SK-N-SH (cell line): ENCODE measurements around the gene PEG3. TPM values are rescaled to one million over a fixed set of nuclear protein-coding genes. Genes with fewer than 3 reads are reported as not detected.

Experiments used
- CTCF ChIA-PET: fragments of 300-600, 350-600 bp; formaldehyde crosslinking; extraction: SDS; loops from one replicate; lab custom pipeline; 2021; lab: Yijun Ruan, JAX
- POLR2A ChIA-PET: fragments of 350-600 bp; sonication (Branson Sonifier 250); formaldehyde crosslinking; extraction: SDS; loops from one replicate; lab custom pipeline; 2020; ENCODE audit warnings: antibody characterized with exemption, inconsistent platforms; lab: Yijun Ruan, JAX
- DNase-seq: peaks from one replicate; pipeline ENCODE4 v3.0.0; 2012
- H2AFZ ChIP-seq: fragments of 200-600 bp; sonication (generic); 2 replicates; pipeline ENCODE4 v1.8.1; 2016; ENCODE audit warnings: antibody characterized with exemption, mild to moderate bottlenecking, low read depth
- H3F3A ChIP-seq: fragments of 200-600 bp; sonication (generic); replicated peaks from 2 replicates; pipeline ENCODE3; 2016; ENCODE audit warnings: antibody characterized with exemption, mild to moderate bottlenecking; ENCODE audit not compliant: insufficient read depth
- H3K27ac ChIP-seq, 2 experiments: fragments of 200-500 bp in 1 of 2; fragments of 200-600 bp in 1 of 2; sonication (Bioruptor generic) in 1 of 2; sonication (generic), shearing (Covaris generic) in 1 of 2; 2 replicates each; pipeline versions ENCODE4 v1.5.1 to v1.6.1; 2014 to 2016; ENCODE audit warnings: low read depth in 2 of 2, inconsistent platforms in 1 of 2, low read length in 1 of 2, mild to moderate bottlenecking in 1 of 2, mixed read lengths in 1 of 2
- H3K27me3 ChIP-seq: fragments of 200-600 bp; sonication (generic), shearing (Covaris generic); 2 replicates; pipeline ENCODE4 v1.6.1; 2016; ENCODE audit warnings: mixed run types; ENCODE audit not compliant: insufficient read depth
- H3K36me3 ChIP-seq, 2 experiments: fragments of 200-500 bp in 1 of 2; fragments of 200-600 bp in 1 of 2; sonication (Bioruptor generic) in 1 of 2; sonication (generic) in 1 of 2; replicated peaks in 1 of 2; 2 replicates each; pipeline versions ENCODE3 to v1.5.1; 2014 to 2016; ENCODE audit warnings: low read length in 1 of 2, mild to moderate bottlenecking in 1 of 2; ENCODE audit not compliant: insufficient read depth in 2 of 2, control insufficient read depth in 1 of 2
- H3K4me1 ChIP-seq, 2 experiments: fragments of 200-500 bp in 1 of 2; fragments of 200-600 bp in 1 of 2; sonication (Bioruptor generic) in 1 of 2; sonication (generic), shearing (Covaris generic) in 1 of 2; 2 replicates each; pipeline versions ENCODE4 v1.5.1 to v1.6.1; 2014 to 2016; ENCODE audit warnings: low read depth in 1 of 2, low read length in 1 of 2, mixed run types in 1 of 2; ENCODE audit not compliant: insufficient read depth in 2 of 2, control insufficient read depth in 1 of 2
- H3K4me2 ChIP-seq: fragments of 200-600 bp; sonication (generic), shearing (Covaris generic); 2 replicates; pipeline ENCODE4 v1.6.1; 2017; ENCODE audit warnings: mixed run types
- H3K4me3 ChIP-seq, 2 experiments: fragments of 200-500 bp in 1 of 2; fragments of 200-600 bp in 1 of 2; sonication (Bioruptor generic) in 1 of 2; sonication (generic), shearing (Covaris generic) in 1 of 2; 2 replicates each; pipeline versions ENCODE4 v1.5.1 to v1.8.1; 2014 to 2016; ENCODE audit warnings: low read depth in 2 of 2, inconsistent platforms in 1 of 2, low read length in 1 of 2, mild to moderate bottlenecking in 1 of 2, mixed read lengths in 1 of 2, moderate library complexity in 1 of 2
- H3K79me2 ChIP-seq: fragments of 200-600 bp; sonication (generic); 2 replicates; pipeline ENCODE4 v1.8.1; 2017; ENCODE audit warnings: mild to moderate bottlenecking; ENCODE audit not compliant: insufficient read depth
- H3K9ac ChIP-seq: fragments of 200-600 bp; sonication (generic); 2 replicates; pipeline ENCODE4 v1.6.1; 2017; ENCODE audit warnings: mixed run types
- H3K9me2 ChIP-seq: fragments of 200-600 bp; sonication (generic); 2 replicates; pipeline ENCODE4 v1.6.1; 2017; ENCODE audit warnings: mixed run types
- H3K9me3 ChIP-seq: fragments of 200-600 bp; sonication (generic); 2 replicates; pipeline ENCODE4 v1.6.1; 2017; ENCODE audit warnings: mixed run types, mild to moderate bottlenecking, moderate library complexity
- H4K20me1 ChIP-seq: fragments of 200-600 bp; sonication (generic); 2 replicates; pipeline ENCODE4 v1.6.1; 2017; ENCODE audit warnings: mild to moderate bottlenecking, mixed run types; ENCODE audit not compliant: insufficient read depth
- FOXJ3 ChIP-seq: sonication (generic); formaldehyde crosslinking; IDR thresholded peaks from 2 replicates; pipeline ENCODE4 v1.5.1; 2020; ENCODE audit warnings: mild to moderate bottlenecking, missing genetic modification reagents
- FOXM1 ChIP-seq: IDR thresholded peaks from 2 replicates; pipeline ENCODE4 v1.4.0; 2012; ENCODE audit warnings: low read depth, mild to moderate bottlenecking
- GABPA ChIP-seq: IDR thresholded peaks from 2 replicates; pipeline ENCODE4 v1.4.0; 2012; ENCODE audit warnings: low read depth, mild to moderate bottlenecking
- JUND ChIP-seq: IDR thresholded peaks from 2 replicates; pipeline ENCODE4 v1.4.0; 2012
- MEF2A ChIP-seq: IDR thresholded peaks from 2 replicates; pipeline ENCODE4 v1.4.0; 2012; ENCODE audit warnings: low read depth, borderline replicate concordance
- NFIC ChIP-seq: IDR thresholded peaks from 2 replicates; pipeline ENCODE4 v1.4.0; 2012; ENCODE audit warnings: borderline replicate concordance
- NRF1 ChIP-seq: IDR thresholded peaks from 2 replicates; pipeline ENCODE4 v1.6.1; 2012; ENCODE audit warnings: low read depth, mild to moderate bottlenecking, low read length
- POLR2AphosphoS5 ChIP-seq: IDR thresholded peaks from 2 replicates; pipeline ENCODE4 v1.6.1; 2012; ENCODE audit warnings: low read depth, low read length
- SIN3A ChIP-seq: IDR thresholded peaks from 2 replicates; pipeline ENCODE4 v1.6.1; 2012; ENCODE audit warnings: low read depth, mild to moderate bottlenecking, low read length, moderate library complexity, borderline replicate concordance
- SMC3 ChIP-seq: IDR thresholded peaks from 2 replicates; pipeline ENCODE4 v1.6.1; 2012; ENCODE audit warnings: low read depth, low read length, improper control_type of control experiment
- TAF1 ChIP-seq: IDR thresholded peaks from 2 replicates; pipeline ENCODE4 v1.6.1; 2012; ENCODE audit warnings: low read depth, mild to moderate bottlenecking, low read length, moderate library complexity, borderline replicate concordance
- YY1 ChIP-seq: IDR thresholded peaks from 2 replicates; pipeline ENCODE4 v1.4.0; 2012; ENCODE audit warnings: low read depth, mild to moderate bottlenecking
- WGBS: methylation state at CpG from one replicate; pipeline ENCODE4 v1.1.6; 2017; ENCODE audit warnings: low lambda C conversion rate; 5-methylcytosine and 5-hydroxymethylcytosine counted together
- polyA plus RNA-seq, 3 experiments: library from polyadenylated mRNA; depleted of rRNA; stranded (reverse); fragments of >200 nt; gene quantifications; 2 replicates each; pipeline ENCODE4 v1.2.3, GENCODE V29; 2012
- TF ChIP-seq, protein P1 (sequence below): fragments of 150-350 bp; IDR thresholded peaks from 2 replicates; pipeline ENCODE4 v1.6.1; 2017; ENCODE audit warnings: antibody characterized with exemption, low read length, low read depth, borderline replicate concordance
- TF ChIP-seq, protein P2 (sequence below): IDR thresholded peaks from 2 replicates; pipeline ENCODE4; 2012
- TF ChIP-seq, protein P3 (sequence below): fragments of 150-350 bp; IDR thresholded peaks from 2 replicates; pipeline ENCODE4 v1.6.1; 2016; ENCODE audit warnings: mild to moderate bottlenecking, low read depth, low read length
- TF ChIP-seq, protein P4 (sequence below): IDR thresholded peaks from 2 replicates; pipeline ENCODE4 v1.4.0; 2012; ENCODE audit warnings: low read depth, borderline replicate concordance
- TF ChIP-seq, protein P5 (sequence below): fragments of 200-600 bp; sonication (generic); IDR thresholded peaks from 2 replicates; pipeline ENCODE4 v1.6.1; 2017; ENCODE audit warnings: antibody characterized with exemption, mild to moderate bottlenecking, moderate library complexity
- TF ChIP-seq, protein P6 (sequence below): IDR thresholded peaks from 2 replicates; pipeline ENCODE4 v1.6.1; 2012; ENCODE audit warnings: mild to moderate bottlenecking, low read depth, low read length, moderate library complexity

PEG3 gene
- polyA plus RNA-seq, 1 of the 3 experiments (the other 2 are of a cell fraction): 0.12 TPM

DNA sequence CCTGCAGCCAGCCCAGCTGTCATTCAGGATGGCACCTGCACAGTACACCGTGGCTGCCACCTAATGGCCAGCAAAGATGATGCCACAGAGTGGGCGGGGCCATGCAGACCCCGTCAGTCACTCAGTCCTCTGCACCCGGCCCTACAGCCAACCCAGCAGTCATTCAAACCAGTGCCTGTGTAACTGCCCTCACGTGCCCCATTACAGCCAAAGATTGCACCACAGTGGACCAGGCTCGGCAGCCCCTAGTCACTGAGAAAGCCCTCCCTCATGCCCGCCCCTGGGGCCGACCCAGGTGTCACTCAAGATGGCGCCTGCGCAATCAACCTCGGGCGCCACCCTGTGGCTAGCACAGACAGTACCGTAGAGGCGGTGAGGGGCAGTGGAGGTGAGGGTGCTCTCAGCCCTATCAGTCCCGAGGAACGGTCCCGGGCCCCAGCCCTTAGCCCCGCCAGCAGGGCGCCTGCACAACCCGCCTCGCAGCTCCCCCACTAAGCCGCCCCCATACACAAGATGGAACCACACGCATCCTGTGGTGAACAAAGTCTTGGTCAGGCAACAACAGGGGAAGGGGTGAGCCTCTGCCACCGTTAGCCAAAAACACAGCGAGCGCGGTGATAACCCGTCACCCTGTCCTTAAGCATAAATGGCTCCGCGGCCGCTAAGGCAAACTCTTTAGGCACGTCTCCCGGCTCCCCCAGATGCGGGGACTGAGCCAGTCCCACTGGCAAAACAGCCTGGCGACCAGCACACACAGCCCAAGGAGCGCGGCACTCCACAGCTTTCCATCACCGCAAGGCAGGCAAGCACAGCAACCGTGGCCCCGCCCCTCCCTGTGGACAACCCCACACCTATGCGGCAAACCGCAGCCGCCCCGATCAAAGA lies 2.3 kb downstream of the PEG3 start (continued):
- TF ChIP-seq, protein P1, sequence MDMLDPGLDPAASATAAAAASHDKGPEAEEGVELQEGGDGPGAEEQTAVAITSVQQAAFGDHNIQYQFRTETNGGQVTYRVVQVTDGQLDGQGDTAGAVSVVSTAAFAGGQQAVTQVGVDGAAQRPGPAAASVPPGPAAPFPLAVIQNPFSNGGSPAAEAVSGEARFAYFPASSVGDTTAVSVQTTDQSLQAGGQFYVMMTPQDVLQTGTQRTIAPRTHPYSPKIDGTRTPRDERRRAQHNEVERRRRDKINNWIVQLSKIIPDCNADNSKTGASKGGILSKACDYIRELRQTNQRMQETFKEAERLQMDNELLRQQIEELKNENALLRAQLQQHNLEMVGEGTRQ: no peak
- TF ChIP-seq FOXM1 (no peak), SMC3 (peak; percentile 14; the same call in 1 of the 2 replicates), SIN3A (no peak), NFIC (no peak), FOXJ3 (no peak), JUND (no peak), POLR2AphosphoS5 (no peak)
- TF ChIP-seq, protein P2, sequence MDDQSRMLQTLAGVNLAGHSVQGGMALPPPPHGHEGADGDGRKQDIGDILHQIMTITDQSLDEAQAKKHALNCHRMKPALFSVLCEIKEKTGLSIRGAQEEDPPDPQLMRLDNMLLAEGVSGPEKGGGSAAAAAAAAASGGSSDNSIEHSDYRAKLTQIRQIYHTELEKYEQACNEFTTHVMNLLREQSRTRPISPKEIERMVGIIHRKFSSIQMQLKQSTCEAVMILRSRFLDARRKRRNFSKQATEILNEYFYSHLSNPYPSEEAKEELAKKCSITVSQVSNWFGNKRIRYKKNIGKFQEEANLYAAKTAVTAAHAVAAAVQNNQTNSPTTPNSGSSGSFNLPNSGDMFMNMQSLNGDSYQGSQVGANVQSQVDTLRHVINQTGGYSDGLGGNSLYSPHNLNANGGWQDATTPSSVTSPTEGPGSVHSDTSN: peak; percentile 50; the same call in 1 of the 2 replicates
- TF ChIP-seq, protein P3, sequence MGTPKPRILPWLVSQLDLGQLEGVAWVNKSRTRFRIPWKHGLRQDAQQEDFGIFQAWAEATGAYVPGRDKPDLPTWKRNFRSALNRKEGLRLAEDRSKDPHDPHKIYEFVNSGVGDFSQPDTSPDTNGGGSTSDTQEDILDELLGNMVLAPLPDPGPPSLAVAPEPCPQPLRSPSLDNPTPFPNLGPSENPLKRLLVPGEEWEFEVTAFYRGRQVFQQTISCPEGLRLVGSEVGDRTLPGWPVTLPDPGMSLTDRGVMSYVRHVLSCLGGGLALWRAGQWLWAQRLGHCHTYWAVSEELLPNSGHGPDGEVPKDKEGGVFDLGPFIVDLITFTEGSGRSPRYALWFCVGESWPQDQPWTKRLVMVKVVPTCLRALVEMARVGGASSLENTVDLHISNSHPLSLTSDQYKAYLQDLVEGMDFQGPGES: no peak
- TF ChIP-seq, all 33 proteins: peak for 5

DNA sequence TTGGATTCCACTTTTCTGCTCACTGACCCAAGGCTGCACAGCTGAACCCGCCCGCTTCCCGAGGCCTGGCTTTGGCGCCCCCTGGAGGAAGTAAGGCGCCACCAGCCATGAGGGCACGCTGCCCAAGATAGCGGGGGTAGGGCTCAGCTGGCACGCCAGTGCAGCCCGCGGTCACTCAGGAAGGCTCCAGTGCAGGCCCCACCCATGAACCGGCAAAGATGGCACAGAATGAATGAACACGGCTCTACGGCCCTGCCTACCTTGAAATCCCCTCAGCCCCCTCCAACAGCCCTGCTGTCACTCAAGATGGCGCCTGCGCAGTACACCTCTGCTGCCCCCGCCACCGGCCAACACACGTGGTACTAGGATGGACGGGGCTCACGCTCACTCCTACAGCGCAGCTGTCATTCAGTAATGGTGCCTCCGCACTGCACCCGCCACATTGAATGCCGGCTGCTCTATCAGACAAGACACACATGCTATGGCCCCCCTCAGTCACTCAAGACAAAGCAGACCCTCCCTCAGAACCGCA lies 3.0 kb downstream of the PEG3 start:
- ChIA-PET CTCF (interaction anchor here (0.6 to 3.4 kb wide), 38 partner anchors 9 to 333 kb away, joined by 3 to 70 read pairs (median 4); no protein-coding TSS in a partner anchor), POLR2A (no interaction called here)
- H3F3A ChIP-seq: no peaks in the 10 kb centered on the region
- 45% methylated on average over 12 of the region's 25 CpGs for WGBS
- no peaks in the 10 kb centered on the region for H3K36me3 ChIP-seq
- DNase-seq: peak; percentile 68
- no peak overlapping the region for H3K9ac ChIP-seq
- H3K79me2 ChIP-seq: no peaks in the 10 kb centered on the region
- H3K27ac ChIP-seq: no peak overlapping the region
- peaks cover 0 to 2% of the 10 kb centered on the region in 2 experiments; a peak in 1 of 4 replicates for H3K4me1 ChIP-seq
- no peaks in the 10 kb centered on the region for H3K9me3 ChIP-seq
- H3K9me2 ChIP-seq: no peaks in the 10 kb centered on the region
- H3K4me3 ChIP-seq: peak overlapping the region; percentile 46 to 62
- 0 out of 2 replicates have a peak overlapping the region, but pooled peaks have one; percentile 31 for H3K4me2 ChIP-seq
- H4K20me1 ChIP-seq: no peaks in the 10 kb centered on the region
- no peaks in the 10 kb centered on the region for H3K27me3 ChIP-seq
- H2AFZ ChIP-seq: no peak overlapping the region
- no peak for TF ChIP-seq MEF2A
- TF ChIP-seq TAF1: no peak
- TF ChIP-seq FOXM1: no peak
- TF ChIP-seq POLR2AphosphoS5: no peak
- no peak for TF ChIP-seq YY1
- TF ChIP-seq, protein P4, sequence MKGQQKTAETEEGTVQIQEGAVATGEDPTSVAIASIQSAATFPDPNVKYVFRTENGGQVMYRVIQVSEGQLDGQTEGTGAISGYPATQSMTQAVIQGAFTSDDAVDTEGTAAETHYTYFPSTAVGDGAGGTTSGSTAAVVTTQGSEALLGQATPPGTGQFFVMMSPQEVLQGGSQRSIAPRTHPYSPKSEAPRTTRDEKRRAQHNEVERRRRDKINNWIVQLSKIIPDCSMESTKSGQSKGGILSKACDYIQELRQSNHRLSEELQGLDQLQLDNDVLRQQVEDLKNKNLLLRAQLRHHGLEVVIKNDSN: no peak
- TF ChIP-seq NRF1: peak; percentile 43; the same call in 1 of the 2 replicates
- TF ChIP-seq, protein P5, sequence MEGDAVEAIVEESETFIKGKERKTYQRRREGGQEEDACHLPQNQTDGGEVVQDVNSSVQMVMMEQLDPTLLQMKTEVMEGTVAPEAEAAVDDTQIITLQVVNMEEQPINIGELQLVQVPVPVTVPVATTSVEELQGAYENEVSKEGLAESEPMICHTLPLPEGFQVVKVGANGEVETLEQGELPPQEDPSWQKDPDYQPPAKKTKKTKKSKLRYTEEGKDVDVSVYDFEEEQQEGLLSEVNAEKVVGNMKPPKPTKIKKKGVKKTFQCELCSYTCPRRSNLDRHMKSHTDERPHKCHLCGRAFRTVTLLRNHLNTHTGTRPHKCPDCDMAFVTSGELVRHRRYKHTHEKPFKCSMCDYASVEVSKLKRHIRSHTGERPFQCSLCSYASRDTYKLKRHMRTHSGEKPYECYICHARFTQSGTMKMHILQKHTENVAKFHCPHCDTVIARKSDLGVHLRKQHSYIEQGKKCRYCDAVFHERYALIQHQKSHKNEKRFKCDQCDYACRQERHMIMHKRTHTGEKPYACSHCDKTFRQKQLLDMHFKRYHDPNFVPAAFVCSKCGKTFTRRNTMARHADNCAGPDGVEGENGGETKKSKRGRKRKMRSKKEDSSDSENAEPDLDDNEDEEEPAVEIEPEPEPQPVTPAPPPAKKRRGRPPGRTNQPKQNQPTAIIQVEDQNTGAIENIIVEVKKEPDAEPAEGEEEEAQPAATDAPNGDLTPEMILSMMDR: peak; percentile 39
- TF ChIP-seq GABPA: no peak
- TF ChIP-seq, protein P6, sequence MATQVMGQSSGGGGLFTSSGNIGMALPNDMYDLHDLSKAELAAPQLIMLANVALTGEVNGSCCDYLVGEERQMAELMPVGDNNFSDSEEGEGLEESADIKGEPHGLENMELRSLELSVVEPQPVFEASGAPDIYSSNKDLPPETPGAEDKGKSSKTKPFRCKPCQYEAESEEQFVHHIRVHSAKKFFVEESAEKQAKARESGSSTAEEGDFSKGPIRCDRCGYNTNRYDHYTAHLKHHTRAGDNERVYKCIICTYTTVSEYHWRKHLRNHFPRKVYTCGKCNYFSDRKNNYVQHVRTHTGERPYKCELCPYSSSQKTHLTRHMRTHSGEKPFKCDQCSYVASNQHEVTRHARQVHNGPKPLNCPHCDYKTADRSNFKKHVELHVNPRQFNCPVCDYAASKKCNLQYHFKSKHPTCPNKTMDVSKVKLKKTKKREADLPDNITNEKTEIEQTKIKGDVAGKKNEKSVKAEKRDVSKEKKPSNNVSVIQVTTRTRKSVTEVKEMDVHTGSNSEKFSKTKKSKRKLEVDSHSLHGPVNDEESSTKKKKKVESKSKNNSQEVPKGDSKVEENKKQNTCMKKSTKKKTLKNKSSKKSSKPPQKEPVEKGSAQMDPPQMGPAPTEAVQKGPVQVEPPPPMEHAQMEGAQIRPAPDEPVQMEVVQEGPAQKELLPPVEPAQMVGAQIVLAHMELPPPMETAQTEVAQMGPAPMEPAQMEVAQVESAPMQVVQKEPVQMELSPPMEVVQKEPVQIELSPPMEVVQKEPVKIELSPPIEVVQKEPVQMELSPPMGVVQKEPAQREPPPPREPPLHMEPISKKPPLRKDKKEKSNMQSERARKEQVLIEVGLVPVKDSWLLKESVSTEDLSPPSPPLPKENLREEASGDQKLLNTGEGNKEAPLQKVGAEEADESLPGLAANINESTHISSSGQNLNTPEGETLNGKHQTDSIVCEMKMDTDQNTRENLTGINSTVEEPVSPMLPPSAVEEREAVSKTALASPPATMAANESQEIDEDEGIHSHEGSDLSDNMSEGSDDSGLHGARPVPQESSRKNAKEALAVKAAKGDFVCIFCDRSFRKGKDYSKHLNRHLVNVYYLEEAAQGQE: no peak
- TF ChIP-seq, protein P3: no peak
